Stimulated activated CD8-positive, alpha-beta memory T cell treated with anti-CD3 and anti-CD28 coated beads, Interleukin-12 subunit alpha, Interleukin-12 subunit beta, amount 100 ng/mL, for 24 hours (primary cell): Measurements from ENCODE around the gene C10orf53.

Experiments used
- DNase-seq: peaks from one replicate; pipeline ENCODE4 v3.0.0-alpha.2; 2020; ENCODE audit errors: extremely low read depth

Gene C10orf53

GRCh38 chr10:49679480-49679893 is at the start of gene C10orf53:
Gene C10orf53 (plus strand): TSS chr10:49679651. CDS start chr10:49679698, 47 bp downstream.
- no peak for DNase-seq

GRCh38 chr10:49631975-49632374 is 47.5 kb upstream of the C10orf53 start:
- DNase-seq, result no peak

GRCh38 chr10:49632406-49633317 is 46.8 kb upstream of the C10orf53 start:
- DNase-seq, result no peak

- no peak for DNase-seq
Measured at GRCh38 chr10:49633327-49634068, 46.0 kb upstream of the C10orf53 start.

GRCh38 chr10:49634069-49634660 is 45.3 kb upstream of the C10orf53 start:
- DNase-seq, result no peak

- no peak for DNase-seq
Measured at GRCh38 chr10:49642311-49642710, 37.1 kb upstream of the C10orf53 start.

- DNase-seq, result no peak
Measured at GRCh38 chr10:49643241-49644034, 36.0 kb upstream of the C10orf53 start.

- DNase-seq, result no peak
Measured at GRCh38 chr10:49644035-49644646, 35.3 kb upstream of the C10orf53 start.

- DNase-seq, result no peak
Measured at GRCh38 chr10:49645417-49645816, 34.0 kb upstream of the C10orf53 start.

GRCh38 chr10:49645871-49646870 is 33.3 kb upstream of the C10orf53 start:
- no peak for DNase-seq

GRCh38 chr10:49647554-49647953 is 31.9 kb upstream of the C10orf53 start:
- no peak for DNase-seq

GRCh38 chr10:49647985-49648795 is 31.3 kb upstream of the C10orf53 start:
- no peak for DNase-seq

- no peak for DNase-seq
Measured at GRCh38 chr10:49649294-49649693, 30.2 kb upstream of the C10orf53 start.

GRCh38 chr10:49649936-49650723 is 29.3 kb upstream of the C10orf53 start:
- DNase-seq, result no peak

- no peak for DNase-seq
Measured at GRCh38 chr10:49650724-49651034, 28.8 kb upstream of the C10orf53 start.

- no peak for DNase-seq
Measured at GRCh38 chr10:49651039-49651835, 28.2 kb upstream of the C10orf53 start.

- DNase-seq, result no peak
Measured at GRCh38 chr10:49651917-49652316, 27.5 kb upstream of the C10orf53 start.
